HG02610 (cell line): ENCODE results near the gene IRAK1.

Experiments used
- ATAC-seq: cut with Tn5 transposase; IDR thresholded peaks from one replicate; pipeline ENCODE4 v1.9.1; 2021; ENCODE audit warnings: mild to moderate bottlenecking, moderate library complexity; ENCODE audit not compliant: unreplicated experiment

IRAK1 gene

GRCh38 chrX:154043003-154043763 is 23.5 kb upstream of the IRAK1 start:
- no peak for ATAC-seq

- no peak for ATAC-seq
These were observed 21.2 kb upstream of the IRAK1 start for GRCh38 chrX:154040863-154041262.

- ATAC-seq = no peak
These were observed 20.6 kb upstream of the IRAK1 start for GRCh38 chrX:154040307-154040756.

GRCh38 chrX:154039577-154039976 is 19.9 kb upstream of the IRAK1 start:
- no peak for ATAC-seq

- no peak for ATAC-seq
These were observed 19.0 kb upstream of the IRAK1 start for GRCh38 chrX:154038656-154039055.

GRCh38 chrX:154037754-154038153 is 18.1 kb upstream of the IRAK1 start:
- ATAC-seq = no peak

GRCh38 chrX:154036513-154036912 is 16.8 kb upstream of the IRAK1 start:
- ATAC-seq = no peak

GRCh38 chrX:154033848-154034247 is 14.1 kb upstream of the IRAK1 start:
- no peak for ATAC-seq

GRCh38 chrX:154032653-154033052 is 13.0 kb upstream of the IRAK1 start:
- ATAC-seq = no peak

- no peak for ATAC-seq
These were observed 12.5 kb upstream of the IRAK1 start for GRCh38 chrX:154032160-154032559.

GRCh38 chrX:154030715-154031305 is 11.1 kb upstream of the IRAK1 start:
- ATAC-seq = no peak

- ATAC-seq = no peak
These were observed 10.6 kb upstream of the IRAK1 start for GRCh38 chrX:154030266-154030665.

- ATAC-seq = no peak
These were observed 9.7 kb upstream of the IRAK1 start for GRCh38 chrX:154029439-154029838.

GRCh38 chrX:154028502-154029184 is 8.9 kb upstream of the IRAK1 start:
- no peak for ATAC-seq

GRCh38 chrX:154027986-154028385 is 8.3 kb upstream of the IRAK1 start:
- ATAC-seq = no peak

GRCh38 chrX:154027022-154027402 is 7.3 kb upstream of the IRAK1 start:
- no peak for ATAC-seq

GRCh38 chrX:154026136-154027021 is 6.7 kb upstream of the IRAK1 start:
- no peak for ATAC-seq

- no peak for ATAC-seq
These were observed 5.5 kb upstream of the IRAK1 start for GRCh38 chrX:154025230-154025629.

- ATAC-seq = no peak
These were observed 4.6 kb upstream of the IRAK1 start for GRCh38 chrX:154024271-154024670.

- no peak for ATAC-seq
These were observed 3.7 kb upstream of the IRAK1 start for GRCh38 chrX:154023276-154024000.
